Stimulated activated CD4-positive, alpha-beta T cell treated with anti-CD3 and anti-CD28 coated beads, TNF-alpha, amount 100 ng/mL, for 24 hours (primary cell): ENCODE measurements around the gene PHOX2A.
"Not testable (repeated sequence)": the region's sequence is repeated elsewhere in the genome, so short reads cannot be mapped to it uniquely, and the experiment has no call there.

Experiments used
- DNase-seq, 3 experiments: peaks; one replicate each; pipeline ENCODE4 v3.0.0-alpha.2; 2020; ENCODE audit warnings: low read depth in 3 of 3

Gene PHOX2A

GRCh38 chr11:72244060-72244360, at the start of gene PHOX2A:
Gene PHOX2A (minus strand): TSS chr11:72244176. CDS start chr11:72244004, 172 bp downstream.
- DNase-seq: no peak

GRCh38 chr11:72293391-72293790, 49.4 kb upstream of the PHOX2A start:
- no peak for DNase-seq

GRCh38 chr11:72292106-72292785, 48.3 kb upstream of the PHOX2A start:
- no peak for DNase-seq

- not testable (repeated sequence) for DNase-seq
These were observed 46.8 kb upstream of the PHOX2A start for GRCh38 chr11:72290741-72291140.

GRCh38 chr11:72287293-72287692, 43.3 kb upstream of the PHOX2A start:
- no peak for DNase-seq

- no peak for DNase-seq
These were observed 40.0 kb upstream of the PHOX2A start for GRCh38 chr11:72283947-72284346.

GRCh38 chr11:72280726-72281315, 36.8 kb upstream of the PHOX2A start:
- no peak for DNase-seq

GRCh38 chr11:72280037-72280436, 36.1 kb upstream of the PHOX2A start:
- no peak for DNase-seq

GRCh38 chr11:72278905-72279304, 34.9 kb upstream of the PHOX2A start:
- no peak for DNase-seq

- no peak for DNase-seq
These were observed 30.5 kb upstream of the PHOX2A start for GRCh38 chr11:72274435-72274834.

GRCh38 chr11:72271980-72272379, 28.0 kb upstream of the PHOX2A start:
- no peak for DNase-seq

GRCh38 chr11:72267956-72268617, 24.1 kb upstream of the PHOX2A start:
- no peak for DNase-seq

- DNase-seq: not testable (repeated sequence)
These were observed 23.0 kb upstream of the PHOX2A start for GRCh38 chr11:72266960-72267359.

GRCh38 chr11:72265951-72266350, 22.0 kb upstream of the PHOX2A start:
- no peak for DNase-seq

- no peak for DNase-seq
These were observed 19.4 kb upstream of the PHOX2A start for GRCh38 chr11:72263361-72263760.

- DNase-seq: no peak
These were observed 16.6 kb upstream of the PHOX2A start for GRCh38 chr11:72260574-72260973.

- DNase-seq: no peak
These were observed 15.5 kb upstream of the PHOX2A start for GRCh38 chr11:72259490-72259889.

- no peak for DNase-seq
These were observed 13.6 kb upstream of the PHOX2A start for GRCh38 chr11:72257570-72257969.

- no peak for DNase-seq
These were observed 10.5 kb upstream of the PHOX2A start for GRCh38 chr11:72254299-72254993.

- no peak for DNase-seq
These were observed 9.4 kb upstream of the PHOX2A start for GRCh38 chr11:72253392-72253791.

GRCh38 chr11:72251614-72252013, 7.6 kb upstream of the PHOX2A start:
- DNase-seq: no peak

- DNase-seq: no peak
These were observed 6.9 kb upstream of the PHOX2A start for GRCh38 chr11:72250661-72251464.
